CD14-positive monocyte (primary cell): ENCODE measurements around the gene MFN2. TPM values are rescaled to one million over a fixed set of nuclear protein-coding genes. Genes with fewer than 3 reads are reported as not detected.

Experiments used
- DNase-seq, 3 donors: peaks; one replicate each; pipeline ENCODE4 v3.0.0-alpha.2; 2011 to 2022
- H2AFZ ChIP-seq: 2 replicates; pipeline ENCODE4 v1.6.0; 2012; ENCODE audit warnings: mild to moderate bottlenecking, low read depth, low read length, inconsistent platforms; ENCODE audit not compliant: insufficient read depth, poor library complexity, severe bottlenecking
- H3K27ac ChIP-seq, 2 donors: 1 replicate in 1 of 2; 2 replicates in 1 of 2; pipeline ENCODE4 v1.5.1; 2012 to 2013; ENCODE audit warnings: low read length in 2 of 2, control low read depth in 1 of 2, inconsistent platforms in 1 of 2, low read depth in 1 of 2, mild to moderate bottlenecking in 1 of 2
- H3K27me3 ChIP-seq, 2 donors: one replicate each; pipeline versions ENCODE4 v1.6.0 to v1.6.1; 2011 to 2013; ENCODE audit warnings: low read length in 2 of 2; ENCODE audit not compliant: control insufficient read depth in 2 of 2, insufficient read depth in 2 of 2
- H3K36me3 ChIP-seq, 2 donors: replicated peaks in 1 of 2; 1 replicate in 1 of 2; 2 replicates in 1 of 2; pipeline versions ENCODE4 v1.5.1 to v1.6.1; 2012 to 2013; ENCODE audit warnings: low read length in 2 of 2, control low read depth in 1 of 2, inconsistent platforms in 1 of 2, mild to moderate bottlenecking in 1 of 2; ENCODE audit not compliant: insufficient read depth in 2 of 2, control insufficient read depth in 1 of 2
- H3K4me1 ChIP-seq, 2 donors: 1 replicate in 1 of 2; 2 replicates in 1 of 2; pipeline versions ENCODE4 v1.5.1 to v1.6.1; 2012 to 2013; ENCODE audit warnings: low read length in 2 of 2, control low read depth in 1 of 2, inconsistent platforms in 1 of 2, mild to moderate bottlenecking in 1 of 2, moderate library complexity in 1 of 2; ENCODE audit not compliant: insufficient read depth in 2 of 2, control insufficient read depth in 1 of 2
- H3K4me2 ChIP-seq: replicated peaks from 2 replicates; pipeline ENCODE3; 2012; ENCODE audit warnings: low read length, moderate library complexity, mild to moderate bottlenecking; ENCODE audit not compliant: poor library complexity, severe bottlenecking; ENCODE audit errors: extremely low read depth
- H3K4me3 ChIP-seq, 3 experiments: fragments of 200-600 bp in 1 of 3; sonication (generic) in 1 of 3; replicated peaks in 1 of 3; 1 replicate in 2 of 3; 2 replicates in 1 of 3; pipeline ENCODE4 v1.5.1; 2011 to 2013; ENCODE audit warnings: low read length in 3 of 3, mild to moderate bottlenecking in 3 of 3, control low read depth in 2 of 3, low read depth in 2 of 3, inconsistent platforms in 1 of 3, moderate library complexity in 1 of 3
- H3K79me2 ChIP-seq: 2 replicates; pipeline ENCODE4 v1.6.0; 2012; ENCODE audit warnings: mild to moderate bottlenecking, control low read depth, inconsistent platforms, low read length, moderate library complexity; ENCODE audit not compliant: insufficient read depth
- H3K9ac ChIP-seq: 2 replicates; pipeline ENCODE4 v1.6.0; 2017; ENCODE audit warnings: low read length, mild to moderate bottlenecking; ENCODE audit not compliant: insufficient read depth, poor library complexity, severe bottlenecking
- H3K9me3 ChIP-seq, 2 donors: replicated peaks in 1 of 2; 1 replicate in 1 of 2; 2 replicates in 1 of 2; pipeline versions ENCODE4 v1.5.1 to v1.6.1; 2012 to 2013; ENCODE audit warnings: low read length in 2 of 2, control low read depth in 1 of 2; ENCODE audit not compliant: control insufficient read depth in 1 of 2, insufficient read depth in 1 of 2
- H4K20me1 ChIP-seq: 2 replicates; pipeline ENCODE4 v1.6.0; 2012; ENCODE audit warnings: mild to moderate bottlenecking, low read length, control low read depth, moderate library complexity; ENCODE audit not compliant: insufficient read depth
- H3K27ac Mint-ChIP-seq, 7 donors: one replicate each; pipeline ENCODE4 v1.8.0; 2020; ENCODE audit warnings: mild to moderate bottlenecking in 7 of 7, mixed read lengths in 7 of 7, moderate library complexity in 6 of 7, inconsistent platforms in 2 of 7
- H3K27me3 Mint-ChIP-seq, 3 donors: one replicate each; pipeline ENCODE4 v1.8.0; 2021 to 2022; ENCODE audit warnings: low read depth in 3 of 3, mild to moderate bottlenecking in 3 of 3, mixed read lengths in 3 of 3, moderate library complexity in 3 of 3, inconsistent platforms in 1 of 3
- H3K36me3 Mint-ChIP-seq, 2 donors: one replicate each; pipeline ENCODE4 v1.8.0; 2020; ENCODE audit warnings: mixed read lengths in 2 of 2, inconsistent platforms in 1 of 2, mild to moderate bottlenecking in 1 of 2
- H3K4me1 Mint-ChIP-seq: one replicate; pipeline ENCODE4 v1.8.0; 2020; ENCODE audit warnings: mild to moderate bottlenecking, mixed read lengths
- H3K4me3 Mint-ChIP-seq, 2 donors: one replicate each; pipeline ENCODE4 v1.8.0; 2020; ENCODE audit warnings: mild to moderate bottlenecking in 2 of 2, mixed read lengths in 2 of 2, moderate library complexity in 1 of 2
- H3K9me3 Mint-ChIP-seq, 7 donors: one replicate each; pipeline ENCODE4 v1.8.0; 2020 to 2022; ENCODE audit warnings: mixed read lengths in 7 of 7, mild to moderate bottlenecking in 6 of 7, moderate library complexity in 6 of 7, inconsistent platforms in 2 of 7
- CTCF ChIP-seq: fragments of 200-600 bp; IDR thresholded peaks from one replicate; pipeline ENCODE4 v1.8.0; 2022; ENCODE audit warnings: antibody characterized with exemption, mild to moderate bottlenecking
- WGBS: methylation state at CpG from one replicate; pipeline ENCODE4 v1.1.5; 2013; ENCODE audit warnings: missing lambda C conversion rate; ENCODE audit not compliant: insufficient coverage; 5-methylcytosine and 5-hydroxymethylcytosine counted together
- intact Hi-C, 2 donors: fragments of 100-400 bp; cut with micrococcal nuclease; formaldehyde crosslinking; loops; one replicate each; pipeline versions ENCODE4 v1.15.0 to v1.15.1; 2023
- polyA plus RNA-seq, 3 donors: library from polyadenylated mRNA; depleted of rRNA in 1 of 3; unstranded in 2 of 3; stranded (reverse) in 1 of 3; fragments of 300-500 nt in 2 of 3; fragments of >200 nt in 1 of 3; fragmentation: Illumina TruSeq in 2 of 3; gene quantifications; 1 replicate in 2 of 3; 2 replicates in 1 of 3; pipeline ENCODE4 v1.2.3, GENCODE V29; 2012 to 2021

The MFN2 gene
- polyA plus RNA-seq, 3 donors, result 26.3 to 35.8 (median 30.3) TPM

GRCh38 chr1:11977625-11978024 lies 2.6 kb upstream of the MFN2 start:
- H3K27me3 ChIP-seq, result no peaks in the 10 kb centered on the region
- H3K4me2 ChIP-seq, result no peak overlapping the region
- H2AFZ ChIP-seq, result no peak overlapping the region
- H3K27ac ChIP-seq, result no peak overlapping the region
- peaks cover 32 to 43% of the 10 kb centered on the region in 2 donors for H3K36me3 Mint-ChIP-seq
- H3K4me1 ChIP-seq, result peaks cover 40 to 48% of the 10 kb centered on the region in 2 donors
- H4K20me1 ChIP-seq, result no peaks in the 10 kb centered on the region
- TF ChIP-seq CTCF, result no peak
- intact Hi-C loops, result loop anchor here (5.0 kb wide), 2 partner anchors 45 to 70 kb away; partner anchors contain the start of gene PLOD1 (in 1 of the 2)
- peaks cover 27 to 41% of the 10 kb centered on the region in 2 donors for H3K36me3 ChIP-seq
- no CpG with 5 or more reads among the region's 3 CpGs for WGBS
- peak overlapping the region in 1 of 2 donors; percentile 26 for H3K4me3 Mint-ChIP-seq
- peaks cover 43% of the 10 kb centered on the region for H3K4me1 Mint-ChIP-seq
- no peak overlapping the region for H3K4me3 ChIP-seq
- peaks cover 0 to 2% (median 0%) of the 10 kb centered on the region in 7 donors for H3K9me3 Mint-ChIP-seq
- peak overlapping the region in 4 of 7 donors; percentile 56 to 81 (median 76) for H3K27ac Mint-ChIP-seq
- H3K9me3 ChIP-seq, result no peaks in the 10 kb centered on the region
- H3K9ac ChIP-seq, result no peak overlapping the region
- H3K79me2 ChIP-seq, result peaks cover 25% of the 10 kb centered on the region
- peaks cover 0 to 1% (median 0%) of the 10 kb centered on the region in 3 donors for H3K27me3 Mint-ChIP-seq
- no peak for DNase-seq

- peaks cover 31% of the 10 kb centered on the region for H3K79me2 ChIP-seq
- H3K27me3 Mint-ChIP-seq, result peaks cover 0 to 1% (median 0%) of the 10 kb centered on the region in 3 donors
- H2AFZ ChIP-seq, result no peak overlapping the region
- intact Hi-C loops, result loop anchor here (5.0 kb wide), 2 partner anchors 46 to 71 kb away; partner anchors contain the start of gene PLOD1 (in 1 of the 2)
- no peak overlapping the region for H3K4me3 Mint-ChIP-seq
- H3K4me1 Mint-ChIP-seq, result peaks cover 43% of the 10 kb centered on the region
- H3K27me3 ChIP-seq, result no peaks in the 10 kb centered on the region
- peaks cover 34 to 43% of the 10 kb centered on the region in 2 donors for H3K36me3 Mint-ChIP-seq
- no peaks in the 10 kb centered on the region for H3K9me3 ChIP-seq
- peak in 1 of 3 donors; percentile 26 for DNase-seq
- H3K4me3 ChIP-seq, result no peak overlapping the region
- H3K36me3 ChIP-seq, result peaks cover 25 to 41% of the 10 kb centered on the region in 2 donors
- peak overlapping the region in 5 of 7 donors; percentile 54 to 80 (median 61) for H3K27ac Mint-ChIP-seq
- H3K27ac ChIP-seq, result peak overlapping the region; percentile 13 to 29
- no peak overlapping the region for H3K4me2 ChIP-seq
- TF ChIP-seq CTCF, result no peak
- H3K9ac ChIP-seq, result no peak overlapping the region
- 60% methylated on average over 1 of the region's 8 CpGs for WGBS
- H3K9me3 Mint-ChIP-seq, result peaks cover 0 to 2% (median 0%) of the 10 kb centered on the region in 7 donors
- H3K4me1 ChIP-seq, result peaks cover 40 to 48% of the 10 kb centered on the region in 2 donors
- no peaks in the 10 kb centered on the region for H4K20me1 ChIP-seq
Measured at GRCh38 chr1:11978301-11978700, 1.9 kb upstream of the MFN2 start.
